ENCODE data around the gene RAB27B.

Gene RAB27B

GRCh38 chr18:54843314-54843713, 15.0 kb downstream of the RAB27B start:
- ATAC-seq (ENCODE audit: insufficient read depth, low read depth) (no peak), DNase-seq (no peak)
- Histone ChIP-seq H3K79me2 (ENCODE audit: insufficient read depth, low read length) (no peaks in the 10 kb centered on the region), H3K4me1 (ENCODE audit: insufficient read depth, low read length) (no peaks in the 10 kb centered on the region), H4K20me1 (ENCODE audit: insufficient read depth, low read length) (no peaks in the 10 kb centered on the region), H3K36me3 (ENCODE audit: insufficient read depth, low read length) (no peaks in the 10 kb centered on the region), H2AFZ (ENCODE audit: low read depth, low read length) (no peak overlapping the region), H3K9ac (ENCODE audit: low read depth, low read length) (no peak overlapping the region), H3K27ac (ENCODE audit: low read length) (no peak overlapping the region), H3K4me3 (ENCODE audit: low read depth in 1 of 2, low read length in 2 of 2) (no peak overlapping the region), H3K9me3 (ENCODE audit: insufficient read depth, low read length, severe bottlenecking) (no peaks in the 10 kb centered on the region), H3K4me2 (ENCODE audit: insufficient read depth, low read length) (no peak overlapping the region), H3K27me3 (ENCODE audit: insufficient read depth, low read length, poor library complexity) (no peaks in the 10 kb centered on the region)
- TF ChIP-seq CTCF (IDR thresholded peaks at IDR 0.05; ENCODE audit: borderline replicate concordance, extremely low read depth, low read length, poor library complexity, severe bottlenecking) (no peak), EZH2 (IDR thresholded peaks at IDR 0.05; ENCODE audit: borderline replicate concordance, low read depth, low read length, severe bottlenecking) (no peak)

GRCh38 chr18:54845787-54846186, 17.5 kb downstream of the RAB27B start:
- no peak overlapping the region for H3K27ac ChIP-seq (ENCODE audit: low read length)
- no peaks in the 10 kb centered on the region for H3K79me2 ChIP-seq (ENCODE audit: insufficient read depth, low read length)
- no peaks in the 10 kb centered on the region for H3K36me3 ChIP-seq (ENCODE audit: insufficient read depth, low read length)
- H4K20me1 ChIP-seq (ENCODE audit: insufficient read depth, low read length) = no peaks in the 10 kb centered on the region
- no peak overlapping the region for H3K9ac ChIP-seq (ENCODE audit: low read depth, low read length)
- no peak overlapping the region for H3K4me3 ChIP-seq (ENCODE audit: low read depth in 1 of 2, low read length in 2 of 2)
- no peak for DNase-seq
- TF ChIP-seq CTCF (IDR thresholded peaks at IDR 0.05; ENCODE audit: borderline replicate concordance, extremely low read depth, low read length, poor library complexity, severe bottlenecking) (no peak), EZH2 (IDR thresholded peaks at IDR 0.05; ENCODE audit: borderline replicate concordance, low read depth, low read length, severe bottlenecking) (no peak)
- H3K9me3 ChIP-seq (ENCODE audit: insufficient read depth, low read length, severe bottlenecking) = no peaks in the 10 kb centered on the region
- H3K4me1 ChIP-seq (ENCODE audit: insufficient read depth, low read length) = no peaks in the 10 kb centered on the region
- H3K27me3 ChIP-seq (ENCODE audit: insufficient read depth, low read length, poor library complexity) = no peaks in the 10 kb centered on the region
- no peak overlapping the region for H2AFZ ChIP-seq (ENCODE audit: low read depth, low read length)
- H3K4me2 ChIP-seq (ENCODE audit: insufficient read depth, low read length) = no peak overlapping the region
- no peak for ATAC-seq (ENCODE audit: insufficient read depth, low read depth)

- ATAC-seq (ENCODE audit: insufficient read depth, low read depth) = no peak
- H4K20me1 ChIP-seq (ENCODE audit: insufficient read depth, low read length) = no peaks in the 10 kb centered on the region
- no peak for TF ChIP-seq EZH2 (IDR thresholded peaks at IDR 0.05; ENCODE audit: borderline replicate concordance, low read depth, low read length, severe bottlenecking)
- no peak for TF ChIP-seq CTCF (IDR thresholded peaks at IDR 0.05; ENCODE audit: borderline replicate concordance, extremely low read depth, low read length, poor library complexity, severe bottlenecking)
- no peak overlapping the region for H3K4me2 ChIP-seq (ENCODE audit: insufficient read depth, low read length)
- DNase-seq = no peak
- H3K4me3 ChIP-seq (ENCODE audit: low read depth in 1 of 2, low read length in 2 of 2) = no peak overlapping the region
- H3K27me3 ChIP-seq (ENCODE audit: insufficient read depth, low read length, poor library complexity) = no peaks in the 10 kb centered on the region
- H3K36me3 ChIP-seq (ENCODE audit: insufficient read depth, low read length) = no peaks in the 10 kb centered on the region
- no peak overlapping the region for H2AFZ ChIP-seq (ENCODE audit: low read depth, low read length)
- no peaks in the 10 kb centered on the region for H3K9me3 ChIP-seq (ENCODE audit: insufficient read depth, low read length, severe bottlenecking)
- no peaks in the 10 kb centered on the region for H3K79me2 ChIP-seq (ENCODE audit: insufficient read depth, low read length)
- no peak overlapping the region for H3K27ac ChIP-seq (ENCODE audit: low read length)
- peaks cover 9% of the 10 kb centered on the region; the same call in 1 of the 2 replicates for H3K4me1 ChIP-seq (ENCODE audit: insufficient read depth, low read length)
- no peak overlapping the region for H3K9ac ChIP-seq (ENCODE audit: low read depth, low read length)
These were observed 19.8 kb downstream of the RAB27B start for GRCh38 chr18:54848121-54848520.

GRCh38 chr18:54849683-54850082, 21.4 kb downstream of the RAB27B start:
- Histone ChIP-seq H3K4me1 (ENCODE audit: insufficient read depth, low read length) (peaks cover 9% of the 10 kb centered on the region; the same call in 1 of the 2 replicates), H3K9ac (ENCODE audit: low read depth, low read length) (no peak overlapping the region), H3K4me3 (ENCODE audit: low read depth in 1 of 2, low read length in 2 of 2) (no peak overlapping the region), H4K20me1 (ENCODE audit: insufficient read depth, low read length) (no peaks in the 10 kb centered on the region), H3K36me3 (ENCODE audit: insufficient read depth, low read length) (no peaks in the 10 kb centered on the region), H2AFZ (ENCODE audit: low read depth, low read length) (no peak overlapping the region), H3K27me3 (ENCODE audit: insufficient read depth, low read length, poor library complexity) (no peaks in the 10 kb centered on the region), H3K79me2 (ENCODE audit: insufficient read depth, low read length) (no peaks in the 10 kb centered on the region), H3K9me3 (ENCODE audit: insufficient read depth, low read length, severe bottlenecking) (no peaks in the 10 kb centered on the region), H3K27ac (ENCODE audit: low read length) (no peak overlapping the region), H3K4me2 (ENCODE audit: insufficient read depth, low read length) (no peak overlapping the region)
- ATAC-seq (ENCODE audit: insufficient read depth, low read depth) (no peak), DNase-seq (no peak)
- TF ChIP-seq CTCF (IDR thresholded peaks at IDR 0.05; ENCODE audit: borderline replicate concordance, extremely low read depth, low read length, poor library complexity, severe bottlenecking) (no peak), EZH2 (IDR thresholded peaks at IDR 0.05; ENCODE audit: borderline replicate concordance, low read depth, low read length, severe bottlenecking) (no peak)
